H1 (cell line): ENCODE measurements around the gene KRT222. TPM values are rescaled to one million over a fixed set of nuclear protein-coding genes. Genes with fewer than 3 reads are reported as not detected.

ENCODE experiments used
- CHD7 ChIP-seq: fragments of 300-600 bp; sonication (generic); IDR thresholded peaks from 2 replicates; pipeline ENCODE4 v1.7.1; 2012; ENCODE audit warnings: low read length, moderate library complexity, mild to moderate bottlenecking, inconsistent platforms; ENCODE audit not compliant: insufficient replicate concordance
- FOSL1 ChIP-seq: IDR thresholded peaks from 2 replicates; pipeline ENCODE4 v1.6.1; 2011; ENCODE audit warnings: mild to moderate bottlenecking, low read depth, low read length, moderate library complexity; ENCODE audit not compliant: insufficient read depth
- GTF2F1 ChIP-seq: IDR thresholded peaks from 2 replicates; pipeline ENCODE4 v1.6.1; 2012; ENCODE audit warnings: low read depth, low read length, improper control_type of control experiment, borderline replicate concordance
- HDAC2 ChIP-seq, 2 experiments: fragments of 300-600 bp in 1 of 2; sonication (generic) in 1 of 2; IDR thresholded peaks; 2 replicates each; pipeline ENCODE4 v1.6.1; 2011 to 2012; ENCODE audit warnings: low read depth in 2 of 2, low read length in 2 of 2, mild to moderate bottlenecking in 2 of 2, moderate library complexity in 2 of 2, borderline replicate concordance in 1 of 2, inconsistent platforms in 1 of 2
- POLR2A ChIP-seq, 2 experiments: IDR thresholded peaks; 1 replicate in 1 of 2; 2 replicates in 1 of 2; pipeline ENCODE4 v1.6.1; 2011; ENCODE audit warnings: low read depth in 2 of 2, low read length in 2 of 2, mild to moderate bottlenecking in 2 of 2; ENCODE audit errors: control extremely low read depth in 1 of 2
- RAD21 ChIP-seq, 2 experiments: IDR thresholded peaks in 1 of 2; conservative IDR thresholded peaks in 1 of 2; 2 replicates each; pipeline ENCODE4 v1.6.1; 2011; ENCODE audit warnings: low read depth in 2 of 2, low read length in 2 of 2, improper control_type of control experiment in 1 of 2, inconsistent platforms in 1 of 2, mild to moderate bottlenecking in 1 of 2, moderate library complexity in 1 of 2
- TCF12 ChIP-seq: IDR thresholded peaks from 2 replicates; pipeline ENCODE4 v1.6.1; 2011; ENCODE audit warnings: low read depth, mild to moderate bottlenecking, low read length
- TEAD4 ChIP-seq: IDR thresholded peaks from 2 replicates; pipeline ENCODE4 v1.6.1; 2012; ENCODE audit warnings: low read depth, low read length, inconsistent platforms, mixed read lengths
- polyA plus RNA-seq, 7 experiments: library from polyadenylated mRNA; depleted of rRNA in 3 of 7; stranded (reverse) in 5 of 7; unstranded in 2 of 7; fragments of >200 nt in 5 of 7; fragments of 200-250 nt in 2 of 7; gene quantifications; 1 replicate in 5 of 7; 2 replicates in 1 of 7; 4 replicates in 1 of 7; pipeline versions ENCODE4 v1.2.1 to v1.2.3, GENCODE V29; 2011 to 2013; ENCODE audit warnings: missing spikeins in 2 of 7, mixed read lengths in 2 of 7
- total RNA-seq: library from RNA; stranded (reverse); fragmentation: NEBNext Ultra II Directional; extraction: Animal tissue kit (Norgen Biotek cat#: 25700); gene quantifications from 2 replicates; pipeline ENCODE4 v1.2.1, GENCODE V29; 2021

KRT222 gene
- total and polyA plus RNA-seq, 2 of the 8 experiments (the other 6 are each of a cell fraction or from before 2014, with no cell fraction given), result 0.08 to 0.61 TPM

- TF ChIP-seq CHD7 (no peak), RAD21 (IDR thresholded peaks at IDR 0.05 in 1 of 2, conservative IDR thresholded peaks at IDR 0.05 in 1 of 2; ENCODE audit: low read depth in 2 of 2, low read length in 2 of 2) (no peak), TEAD4 (no peak), GTF2F1 (no peak), TCF12 (no peak), FOSL1 (no peak), POLR2A (IDR thresholded peaks at IDR 0.05; ENCODE audit: control extremely low read depth in 1 of 2, low read depth in 2 of 2, low read length in 2 of 2) (no peak), HDAC2 (IDR thresholded peaks at IDR 0.05; ENCODE audit: borderline replicate concordance in 1 of 2, low read depth in 2 of 2, low read length in 2 of 2) (no peak)
Observed at GRCh38 chr17:40675905-40676304, 10.9 kb upstream of the KRT222 start (continued).
